CD4-positive, alpha-beta T cell treated with Interleukin-17A for 1 hour (primary cell): ENCODE measurements around the gene KRT2.

Experiments used
- DNase-seq: peaks from one replicate; pipeline ENCODE4 v3.0.0-alpha.2; 2020

KRT2 gene

GRCh38 chr12:52636592-52637258 is 15.3 kb downstream of the KRT2 start:
- DNase-seq = no peak

DNA sequence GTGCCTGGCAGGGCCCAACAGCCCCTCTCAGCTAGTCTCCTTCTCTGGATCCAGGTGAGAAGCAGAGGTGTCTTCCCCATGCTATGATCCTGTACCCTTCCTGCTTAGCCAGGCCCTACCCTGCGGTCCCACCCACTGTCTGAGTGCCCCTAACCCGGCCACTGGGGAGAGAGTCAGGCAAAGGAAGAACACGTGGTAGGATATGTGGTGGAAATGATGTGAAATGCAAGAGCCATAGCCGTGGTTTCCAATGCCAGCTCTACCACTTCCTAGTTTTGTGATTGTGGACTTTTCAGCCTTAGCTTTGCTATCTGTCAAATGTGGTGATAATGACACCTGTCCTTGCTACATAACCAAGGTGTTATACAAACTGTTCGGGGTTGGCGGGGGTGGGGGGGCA is 15.8 kb downstream of the KRT2 start:
- no peak for DNase-seq

- DNase-seq = no peak
Measured at GRCh38 chr12:52634266-52635056, 17.6 kb downstream of the KRT2 start.

GRCh38 chr12:52633383-52633782 is 18.6 kb downstream of the KRT2 start:
- DNase-seq = peak; percentile 16

DNA sequence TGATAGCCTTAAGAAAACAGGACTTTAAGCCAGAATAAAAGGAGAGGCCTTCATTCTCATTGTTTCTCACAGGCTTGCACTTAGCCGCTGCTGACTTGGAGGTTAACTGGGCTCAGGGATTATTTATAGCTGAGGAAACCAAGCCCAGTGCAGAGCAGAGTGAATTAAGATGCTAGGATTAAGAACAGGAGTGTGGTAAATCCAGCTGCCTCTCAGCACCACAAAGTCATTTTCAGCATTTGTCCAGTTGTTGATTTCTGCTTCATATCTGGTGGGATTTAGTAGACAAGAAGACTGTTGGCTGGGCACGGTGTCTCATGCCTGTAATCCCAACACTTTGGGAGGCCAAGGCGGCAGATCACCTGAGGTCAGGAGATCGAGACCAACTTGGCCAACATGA is 19.4 kb downstream of the KRT2 start:
- no peak for DNase-seq

- no peak for DNase-seq
Measured at GRCh38 chr12:52631676-52632459, 20.1 kb downstream of the KRT2 start.

DNA sequence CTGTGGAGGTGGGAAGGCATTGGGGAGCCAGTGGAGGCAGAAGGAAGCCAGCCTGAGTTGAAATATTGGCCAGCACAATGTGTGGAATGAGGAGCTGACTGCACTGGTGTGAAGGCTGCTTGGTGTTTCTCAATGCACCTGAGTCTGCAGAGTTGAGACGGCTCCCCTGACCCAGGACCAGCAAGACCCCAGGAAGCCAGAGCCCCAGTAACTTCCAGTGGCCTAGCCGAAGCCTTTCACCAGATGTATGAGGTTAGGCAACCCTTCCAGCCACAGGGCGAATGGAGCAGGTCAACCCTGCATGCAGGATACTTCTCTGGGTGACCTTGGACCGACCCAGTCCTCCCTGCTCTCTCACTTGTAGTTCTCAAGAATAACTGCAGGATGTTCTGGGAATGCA is 20.7 kb downstream of the KRT2 start:
- DNase-seq = no peak

DNA sequence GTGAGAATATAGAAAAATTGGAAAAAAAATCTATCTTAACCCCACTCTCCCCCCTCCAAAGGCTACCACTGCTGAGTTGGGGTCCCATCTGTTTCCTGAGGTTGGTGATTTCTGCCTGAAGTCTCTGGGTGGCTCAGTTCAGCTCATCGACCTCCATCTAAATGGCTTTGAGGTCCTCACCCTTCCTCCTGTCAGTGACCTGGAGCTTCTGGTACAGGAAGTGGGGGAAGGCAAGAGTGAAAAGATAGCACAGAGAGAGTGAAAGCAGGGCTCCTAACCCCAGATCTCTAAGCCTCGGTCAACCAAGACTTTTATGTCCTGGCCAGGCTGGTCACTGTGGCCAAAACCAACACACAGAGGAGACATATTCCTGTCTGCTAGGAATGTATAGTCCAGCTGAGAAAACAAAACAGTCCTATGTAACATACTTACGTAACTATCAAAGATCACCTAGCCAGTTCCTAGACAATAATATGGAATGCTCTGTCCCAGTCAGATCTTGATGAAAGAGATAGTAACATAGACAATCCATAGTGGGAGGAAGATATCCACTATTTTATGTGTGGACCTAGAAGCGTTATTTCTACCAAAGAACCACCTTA is 21.3 kb downstream of the KRT2 start:
- DNase-seq = no peak

DNA sequence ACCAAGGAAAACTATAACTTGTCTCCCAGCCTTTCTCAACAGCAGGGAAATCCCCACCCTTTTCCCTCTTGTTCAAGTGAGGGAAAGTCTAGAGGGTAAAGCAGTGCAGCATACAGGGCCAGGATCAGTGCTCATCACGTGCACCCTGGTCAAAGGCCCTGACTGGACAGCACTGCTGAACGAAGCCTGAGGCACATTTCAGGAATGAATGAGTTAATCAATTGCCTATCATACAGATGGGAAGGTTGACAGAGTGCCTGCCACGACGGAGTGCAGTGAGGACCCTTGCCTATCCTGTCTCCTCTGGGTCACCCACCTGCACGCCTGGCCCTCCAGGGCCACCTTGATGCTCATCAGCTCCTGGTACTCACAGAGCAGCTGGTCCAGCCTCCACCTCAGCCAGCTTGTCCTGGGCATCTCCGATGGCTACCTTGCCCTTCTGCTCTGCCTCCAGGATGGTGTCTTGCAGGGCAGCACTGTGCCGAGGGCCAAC is 22.0 kb downstream of the KRT2 start:
- no peak for DNase-seq

DNA sequence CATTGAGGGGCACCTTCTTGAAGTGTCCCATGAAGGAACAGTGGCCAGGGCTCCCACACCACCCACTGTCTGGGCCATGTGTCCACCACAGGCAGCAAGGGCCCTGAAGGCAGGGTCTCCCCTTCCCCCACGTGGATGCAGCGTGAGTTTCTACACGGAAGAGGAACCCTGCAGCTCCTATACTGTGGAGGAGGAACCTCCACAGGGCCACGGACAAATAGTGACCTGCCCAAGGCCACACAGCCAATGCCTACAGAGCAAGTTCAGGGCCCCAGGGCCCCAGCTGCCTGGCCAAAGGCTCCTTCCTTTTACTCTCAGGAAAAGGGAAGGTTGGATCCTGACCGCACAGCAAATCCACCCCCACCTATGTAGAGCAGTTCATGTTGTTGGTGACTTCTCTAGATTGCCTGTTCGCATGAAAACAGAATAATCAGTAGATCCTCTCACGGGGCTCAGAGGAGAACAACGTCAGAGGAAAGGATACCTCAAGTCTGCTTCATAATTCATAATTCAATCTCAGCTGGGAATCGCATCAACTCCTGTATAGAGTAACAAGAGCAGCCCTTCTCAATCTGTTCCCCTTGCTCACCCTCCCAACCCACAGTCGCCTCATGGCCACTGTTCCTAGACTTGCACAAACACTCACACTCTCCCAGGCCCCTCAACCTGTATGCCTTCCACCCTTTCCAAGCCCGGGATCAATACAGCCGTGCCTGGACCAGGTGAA is 22.6 kb downstream of the KRT2 start:
- no peak for DNase-seq

DNA sequence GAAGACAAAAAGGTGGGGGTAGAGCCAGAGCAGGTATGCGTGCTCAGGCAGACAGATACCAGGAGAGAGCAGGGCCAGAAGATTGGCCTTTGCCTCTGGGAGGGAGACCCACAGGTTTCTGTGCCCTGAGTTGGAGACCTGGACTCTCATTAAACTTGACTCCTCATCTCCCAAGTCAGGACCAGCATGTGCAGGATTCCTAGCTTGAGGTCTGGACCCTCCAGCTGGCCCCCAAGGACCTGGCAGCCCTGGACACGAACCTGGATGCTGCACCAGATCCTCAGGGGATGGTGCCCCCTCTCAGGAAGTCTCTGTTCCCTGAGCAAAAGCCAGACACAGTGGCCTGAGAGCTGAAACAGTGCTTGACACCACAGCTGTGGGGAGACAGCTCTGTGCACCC is 23.2 kb downstream of the KRT2 start:
- DNase-seq = no peak

DNA sequence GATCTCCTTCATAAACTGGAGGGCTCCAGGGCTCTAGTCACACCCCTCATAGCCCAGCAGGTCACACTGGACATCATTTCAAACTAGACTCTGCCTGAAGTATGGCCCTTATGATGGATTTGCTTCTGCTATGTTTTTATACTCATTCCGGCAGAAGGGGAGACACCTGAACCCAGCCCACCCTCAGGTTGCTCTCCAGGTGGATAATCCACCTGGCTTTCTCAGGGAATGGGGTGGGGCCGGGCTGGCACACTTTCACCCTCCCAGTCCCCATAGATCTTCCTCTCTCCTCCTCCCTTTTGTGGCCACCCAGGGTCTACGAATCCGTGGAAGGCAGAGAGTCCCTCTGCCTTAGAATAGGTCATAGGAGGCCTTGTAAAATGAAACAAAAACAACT is 23.9 kb downstream of the KRT2 start:
- DNase-seq = no peak

DNA sequence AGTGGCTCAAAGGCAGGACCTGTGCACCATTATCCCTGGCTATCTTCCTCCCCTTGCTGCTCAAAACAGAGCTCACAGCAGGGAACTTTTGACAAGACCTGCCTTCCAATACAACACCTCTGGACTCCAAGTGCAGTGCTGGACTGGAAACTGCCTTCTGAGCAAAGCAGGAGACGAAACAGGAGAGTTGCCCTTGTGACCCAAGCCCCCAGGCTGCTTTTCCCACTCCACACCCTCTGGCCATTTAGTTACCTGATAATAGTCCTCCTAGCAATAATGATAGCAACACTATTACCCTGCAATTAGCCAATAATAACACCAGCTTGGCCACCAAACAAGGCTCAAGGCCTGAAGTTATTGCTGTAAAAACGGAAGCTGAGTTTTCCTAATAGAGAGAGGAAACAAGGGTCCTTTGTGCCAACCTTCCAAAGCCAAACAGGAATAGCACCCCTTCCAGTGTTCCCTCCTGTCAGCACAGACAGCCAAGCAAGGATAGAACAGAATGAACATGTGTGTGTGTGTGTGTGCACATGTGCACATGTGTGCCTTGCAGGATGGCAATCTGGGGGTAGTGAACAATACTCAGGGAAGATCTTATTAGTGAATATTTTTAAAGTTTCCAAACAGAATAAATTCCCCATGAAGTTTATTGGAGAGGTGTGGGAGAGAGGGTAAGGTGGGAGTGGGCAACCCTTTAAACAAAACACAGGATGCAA is 24.5 kb downstream of the KRT2 start:
- no peak for DNase-seq

GRCh38 chr12:52622349-52622748 is 29.7 kb downstream of the KRT2 start:
- no peak for DNase-seq

GRCh38 chr12:52618866-52619265 is 33.1 kb downstream of the KRT2 start:
- DNase-seq = no peak

DNA sequence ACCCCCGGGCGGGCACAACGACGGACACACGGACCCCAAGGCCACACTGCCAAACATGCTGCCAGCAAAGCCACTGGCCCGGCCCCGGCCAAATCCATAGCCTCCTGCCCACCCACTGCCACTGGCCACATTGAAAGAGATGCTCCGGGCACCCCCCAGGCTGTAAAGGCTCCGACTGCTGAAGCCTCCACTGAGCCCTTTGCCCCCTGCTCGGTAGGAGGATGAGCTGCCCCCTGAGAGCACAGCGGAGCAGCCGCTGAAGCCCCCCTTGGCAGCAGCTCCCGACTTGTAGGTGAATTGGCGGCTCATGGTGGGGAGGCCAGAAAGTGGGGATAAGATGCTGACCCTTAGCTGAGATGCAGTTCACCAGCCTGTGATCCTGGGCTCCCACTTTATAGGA is 33.8 kb downstream of the KRT2 start, which contains the start of gene KRT73:
Gene KRT73, minus strand, starts transcription at position 344 of the 400 bp plus-strand sequence. Its CDS starts 35 bp downstream, at position 309.
- no peak for DNase-seq

GRCh38 chr12:52617403-52617785 is 34.6 kb downstream of the KRT2 start:
- no peak for DNase-seq

GRCh38 chr12:52616680-52617402 is 35.2 kb downstream of the KRT2 start:
- DNase-seq = no peak

DNA sequence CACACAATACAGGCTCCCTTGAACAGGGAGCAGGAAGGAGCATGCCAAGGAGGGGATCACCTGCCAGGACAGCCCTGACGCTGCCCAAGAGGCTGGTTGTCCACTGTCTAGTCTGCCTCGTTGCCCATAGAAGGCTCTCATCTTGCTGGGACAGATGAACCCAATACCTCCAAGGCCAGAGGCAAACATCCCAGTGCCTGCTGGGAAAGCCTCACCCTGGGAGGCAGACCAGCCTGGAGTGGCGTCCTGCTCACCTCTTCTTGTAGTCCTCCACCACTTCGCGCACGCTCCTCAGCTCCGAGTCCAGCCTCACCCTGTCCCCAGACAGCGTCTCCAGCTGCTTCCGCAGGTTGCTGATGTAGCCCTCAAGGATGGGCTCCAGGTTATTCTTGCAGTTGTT is 36.1 kb downstream of the KRT2 start:
- no peak for DNase-seq

GRCh38 chr12:52615208-52615868 is 36.7 kb downstream of the KRT2 start:
- no peak for DNase-seq
